Activated CD4-positive, alpha-beta memory T cell treated with anti-CD3 and anti-CD28 coated beads for 36 hours (primary cell): Measurements from ENCODE around the gene SH2D3A. TPM values are rescaled to one million over a fixed set of nuclear protein-coding genes. Genes with fewer than 3 reads are reported as not detected.
A peak's percentile ranks its signal among the peaks of the same experiment; 100 is the strongest.

Experiments
- CTCF ChIA-PET: fragments of 350-600 bp; sonication (Branson Sonifier 250); formaldehyde crosslinking; loops from one replicate; lab custom pipeline; 2021; ENCODE audit warnings: antibody characterized with exemption, inconsistent platforms; lab: Charles Lee
- POLR2A ChIA-PET: fragments of 350-600 bp; sonication (Branson Sonifier 250); formaldehyde crosslinking; loops from one replicate; lab custom pipeline; 2021; ENCODE audit warnings: antibody characterized with exemption; lab: Charles Lee
- DNase-seq: peaks from one replicate; pipeline ENCODE4 v3.0.0-alpha.2; 2020
- H3K27ac Mint-ChIP-seq: one replicate; pipeline ENCODE4 v1.8.0; 2021; ENCODE audit warnings: mixed read lengths
- H3K27me3 Mint-ChIP-seq: one replicate; pipeline ENCODE4 v1.8.0; 2021; ENCODE audit warnings: mixed read lengths
- H3K36me3 Mint-ChIP-seq: one replicate; pipeline ENCODE4 v1.8.0; 2021; ENCODE audit warnings: mixed read lengths
- H3K4me1 Mint-ChIP-seq: one replicate; pipeline ENCODE4 v1.8.0; 2021; ENCODE audit warnings: low read depth, mixed read lengths
- H3K4me3 Mint-ChIP-seq: one replicate; pipeline ENCODE4 v1.8.0; 2021; ENCODE audit warnings: mild to moderate bottlenecking, mixed read lengths
- H3K9me3 Mint-ChIP-seq: one replicate; pipeline ENCODE4 v1.8.0; 2021; ENCODE audit warnings: mixed read lengths
- intact Hi-C: fragments of 100-400 bp; cut with micrococcal nuclease; formaldehyde crosslinking; loops from one replicate; pipeline ENCODE4 v1.15.1; 2023
- total RNA-seq, 2 experiments: library from RNA; stranded (reverse); gene quantifications; one replicate each; pipeline ENCODE4 v1.2.3, GENCODE V29; 2021

The SH2D3A gene
- total RNA-seq, 2 experiments from 2014 or later, result 17.1 to 18.2 TPM

GRCh38 chr19:6744381-6745301 lies 22.6 kb downstream of the SH2D3A start:
- intact Hi-C loops, result no loop called here
- Mint-ChIP-seq H3K4me3 (no peak overlapping the region), H3K4me1 (peaks cover 12% of the 10 kb centered on the region), H3K36me3 (peaks cover 41% of the 10 kb centered on the region), H3K27me3 (no peaks in the 10 kb centered on the region), H3K9me3 (no peaks in the 10 kb centered on the region), H3K27ac (no peak overlapping the region)
- CTCF ChIA-PET, result interaction anchor here (1.0 to 1.7 kb wide), 3 partner anchors 9 to 119 kb away, joined by 3 to 6 read pairs (median 4); no protein-coding TSS in a partner anchor
- DNase-seq, result no peak
- POLR2A ChIA-PET, result no interaction called here

GRCh38 chr19:6743714-6744380 lies 23.4 kb downstream of the SH2D3A start:
- no peak overlapping the region for H3K27ac Mint-ChIP-seq
- peaks cover 17% of the 10 kb centered on the region for H3K4me1 Mint-ChIP-seq
- H3K9me3 Mint-ChIP-seq, result no peaks in the 10 kb centered on the region
- intact Hi-C loops, result no loop called here
- no peak for DNase-seq
- no peaks in the 10 kb centered on the region for H3K27me3 Mint-ChIP-seq
- POLR2A ChIA-PET, result no interaction called here
- peaks cover 39% of the 10 kb centered on the region for H3K36me3 Mint-ChIP-seq
- no peak overlapping the region for H3K4me3 Mint-ChIP-seq
- CTCF ChIA-PET, result interaction anchor here (1.6 to 1.7 kb wide), 2 partner anchors 10 to 120 kb away, joined by 3 to 6 read pairs; no protein-coding TSS in a partner anchor

DNA sequence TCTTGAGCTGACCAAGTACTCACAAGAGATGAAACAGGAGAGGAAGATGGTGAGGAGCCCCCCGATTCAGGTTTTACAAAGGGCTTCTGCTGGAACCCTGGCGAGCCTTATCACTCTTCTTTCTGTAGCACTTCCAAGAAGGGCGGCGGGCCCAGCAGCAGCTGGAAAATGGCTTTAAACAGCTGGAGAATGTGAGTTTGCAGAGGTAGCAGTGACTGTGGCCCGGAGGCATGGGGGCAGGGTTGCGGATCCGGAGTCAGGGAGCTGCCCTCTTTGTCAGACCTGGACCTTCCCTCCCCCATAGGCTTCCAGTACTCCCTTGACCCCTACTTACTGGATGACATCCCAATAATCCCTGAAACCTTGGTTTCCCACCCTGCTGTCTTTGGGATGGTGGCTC lies 24.2 kb downstream of the SH2D3A start:
- no peaks in the 10 kb centered on the region for H3K9me3 Mint-ChIP-seq
- ChIA-PET CTCF (interaction anchor here (1.6 to 1.7 kb wide), 2 partner anchors 11 to 120 kb away, joined by 3 to 6 read pairs; no protein-coding TSS in a partner anchor), POLR2A (no interaction called here)
- peaks cover 36% of the 10 kb centered on the region for H3K36me3 Mint-ChIP-seq
- DNase-seq, result no peak
- intact Hi-C loops, result no loop called here
- peaks cover 25% of the 10 kb centered on the region for H3K4me1 Mint-ChIP-seq
- H3K27me3 Mint-ChIP-seq, result no peaks in the 10 kb centered on the region
- no peak overlapping the region for H3K4me3 Mint-ChIP-seq
- no peak overlapping the region for H3K27ac Mint-ChIP-seq

GRCh38 chr19:6740589-6741343 lies 26.5 kb downstream of the SH2D3A start:
- intact Hi-C loops, result no loop called here
- Mint-ChIP-seq H3K4me1 (peaks cover 36% of the 10 kb centered on the region), H3K36me3 (peaks cover 32% of the 10 kb centered on the region), H3K4me3 (peak overlapping the region; percentile 86), H3K27ac (peak overlapping the region; percentile 64), H3K9me3 (no peaks in the 10 kb centered on the region), H3K27me3 (no peaks in the 10 kb centered on the region)
- POLR2A ChIA-PET, result interaction anchor here (0.6 kb wide), 1 partner anchor 18 kb away, joined by 3 read pairs; no protein-coding TSS in a partner anchor
- peak; percentile 36 for DNase-seq
- CTCF ChIA-PET, result no interaction called here

DNA sequence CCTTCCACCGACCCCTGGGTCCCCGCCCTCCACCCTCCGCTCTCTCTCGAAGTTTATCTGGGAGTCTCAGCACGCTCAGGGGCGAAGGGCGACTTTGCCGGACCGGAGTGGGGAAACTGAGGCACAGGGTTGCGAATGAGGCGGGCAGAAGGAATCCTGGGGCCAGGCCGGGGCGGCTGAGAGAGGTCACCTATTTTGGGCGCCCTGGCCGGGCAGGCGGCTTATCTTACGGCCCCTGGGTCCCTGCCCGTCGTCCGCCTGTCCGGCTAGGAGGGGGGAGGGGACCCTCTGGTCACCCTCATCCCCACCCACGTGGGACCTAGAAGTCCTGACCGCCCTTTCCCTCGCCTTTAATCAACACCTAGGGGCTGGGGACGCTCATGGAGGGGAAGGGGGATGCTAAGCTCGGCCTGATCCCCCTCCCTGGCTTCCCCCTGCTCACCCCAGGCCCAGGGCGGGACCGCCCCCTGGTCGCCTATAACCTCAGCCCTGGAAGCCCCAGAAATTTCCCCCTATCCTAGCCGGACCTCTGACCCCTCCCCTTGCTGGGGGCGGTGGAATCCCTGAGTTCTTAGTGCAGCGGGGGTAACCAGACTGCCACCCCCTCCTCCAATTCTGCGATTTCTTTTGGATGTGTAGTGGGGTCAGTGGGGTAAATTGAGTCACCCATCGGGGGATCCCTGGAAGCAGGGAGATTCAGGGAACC lies 27.2 kb downstream of the SH2D3A start:
- H3K27me3 Mint-ChIP-seq, result no peaks in the 10 kb centered on the region
- H3K27ac Mint-ChIP-seq, result peak overlapping the region; percentile 64
- H3K4me1 Mint-ChIP-seq, result peaks cover 37% of the 10 kb centered on the region
- H3K4me3 Mint-ChIP-seq, result peak overlapping the region; percentile 86
- H3K9me3 Mint-ChIP-seq, result no peaks in the 10 kb centered on the region
- peak; percentile 48 for DNase-seq
- H3K36me3 Mint-ChIP-seq, result peaks cover 25% of the 10 kb centered on the region
- ChIA-PET POLR2A (interaction anchor here (0.6 to 0.9 kb wide), 2 partner anchors 19 to 28 kb away, joined by 3 read pairs; partner anchors contain the start of gene SH2D3A), CTCF (interaction anchor here (0.7 to 7.0 kb wide), 3 partner anchors 28 to 108 kb away, joined by 3 to 62 read pairs (median 28); no protein-coding TSS in a partner anchor)
- intact Hi-C loops, result loop anchor here (5.0 to 10.0 kb wide), 3 partner anchors 123 to 365 kb away; partner anchors contain the start of genes ALKBH7 and PSPN

DNA sequence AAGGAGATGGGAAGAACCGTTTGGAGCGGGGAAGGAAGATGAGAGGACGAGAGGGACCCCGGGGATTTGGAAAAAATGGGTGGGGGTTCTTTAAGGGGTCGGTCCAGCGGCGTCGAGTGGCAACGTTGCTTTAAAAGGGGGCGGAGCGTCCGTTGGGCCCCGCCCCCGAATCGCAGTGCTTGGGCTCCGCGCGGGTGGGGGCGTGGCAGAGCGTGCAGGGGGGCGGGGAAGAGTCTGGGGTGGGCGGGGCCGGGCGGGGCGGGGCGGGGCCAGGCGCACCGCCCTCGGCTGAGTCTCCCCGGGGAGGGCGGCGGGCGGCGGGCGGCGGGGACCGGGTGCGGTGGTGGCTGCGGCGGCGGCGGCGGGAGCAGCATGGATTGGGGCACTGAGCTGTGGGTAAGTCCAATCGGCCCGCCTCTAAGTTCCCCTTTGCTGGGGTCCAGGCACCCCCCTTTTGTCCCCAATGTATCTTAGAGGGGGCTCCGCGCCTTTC lies 27.8 kb downstream of the SH2D3A start, which contains the start of gene TRIP10:
TRIP10 (plus strand) TSS at position 291 of the 493 bp plus-strand sequence; CDS start at position 373, 82 bp downstream.
- POLR2A ChIA-PET, result interaction anchor here (0.9 to 3.6 kb wide), 2 partner anchors 28 to 124 kb away, joined by 3 to 27 read pairs; partner anchors contain the start of gene SH2D3A
- H3K4me1 Mint-ChIP-seq, result peaks cover 37% of the 10 kb centered on the region

GRCh38 chr19:6738787-6739389 lies 28.3 kb downstream of the SH2D3A start:
- H3K9me3 Mint-ChIP-seq, result no peaks in the 10 kb centered on the region
- H3K27me3 Mint-ChIP-seq, result no peaks in the 10 kb centered on the region
- intact Hi-C loops, result loop anchor here (1.0 to 10.0 kb wide), 4 partner anchors 122 to 364 kb away; partner anchors contain the start of genes ALKBH7 and PSPN
- POLR2A ChIA-PET, result interaction anchor here (0.9 to 3.6 kb wide), 7 partner anchors 29 to 124 kb away, joined by 3 to 27 read pairs (median 5); partner anchors contain the start of genes SH2D3A, TNFSF14 and VAV1
- H3K4me1 Mint-ChIP-seq, result peaks cover 37% of the 10 kb centered on the region
- CTCF ChIA-PET, result interaction anchor here (0.6 to 7.0 kb wide), 17 partner anchors 10 to 360 kb away, joined by 3 to 106 read pairs (median 5); partner anchors contain the start of genes SH2D3A and VAV1
- peak overlapping the region; percentile 98 for H3K4me3 Mint-ChIP-seq
- H3K36me3 Mint-ChIP-seq, result peaks cover 21% of the 10 kb centered on the region
- peak; percentile 47 for DNase-seq
- peak overlapping the region; percentile 98 for H3K27ac Mint-ChIP-seq

More for the DNA sequence above, 27.8 kb downstream of the SH2D3A start, which contains the start of gene TRIP10:
- intact Hi-C loops, result loop anchor here (5.0 to 10.0 kb wide), 3 partner anchors 122 to 365 kb away; partner anchors contain the start of genes ALKBH7 and PSPN
- Mint-ChIP-seq H3K27me3 (no peaks in the 10 kb centered on the region), H3K9me3 (no peaks in the 10 kb centered on the region), H3K27ac (peak within 1 kb of the TSS; percentile 98), H3K36me3 (peaks cover 24% of the 10 kb centered on the region), H3K4me3 (peak within 1 kb of the TSS; percentile 98)
- CTCF ChIA-PET, result interaction anchor here (0.7 to 7.0 kb wide), 11 partner anchors 9 to 222 kb away, joined by 3 to 106 read pairs (median 18); partner anchors contain the start of genes SH2D3A and VAV1
- DNase-seq, result peak; percentile 89

DNA sequence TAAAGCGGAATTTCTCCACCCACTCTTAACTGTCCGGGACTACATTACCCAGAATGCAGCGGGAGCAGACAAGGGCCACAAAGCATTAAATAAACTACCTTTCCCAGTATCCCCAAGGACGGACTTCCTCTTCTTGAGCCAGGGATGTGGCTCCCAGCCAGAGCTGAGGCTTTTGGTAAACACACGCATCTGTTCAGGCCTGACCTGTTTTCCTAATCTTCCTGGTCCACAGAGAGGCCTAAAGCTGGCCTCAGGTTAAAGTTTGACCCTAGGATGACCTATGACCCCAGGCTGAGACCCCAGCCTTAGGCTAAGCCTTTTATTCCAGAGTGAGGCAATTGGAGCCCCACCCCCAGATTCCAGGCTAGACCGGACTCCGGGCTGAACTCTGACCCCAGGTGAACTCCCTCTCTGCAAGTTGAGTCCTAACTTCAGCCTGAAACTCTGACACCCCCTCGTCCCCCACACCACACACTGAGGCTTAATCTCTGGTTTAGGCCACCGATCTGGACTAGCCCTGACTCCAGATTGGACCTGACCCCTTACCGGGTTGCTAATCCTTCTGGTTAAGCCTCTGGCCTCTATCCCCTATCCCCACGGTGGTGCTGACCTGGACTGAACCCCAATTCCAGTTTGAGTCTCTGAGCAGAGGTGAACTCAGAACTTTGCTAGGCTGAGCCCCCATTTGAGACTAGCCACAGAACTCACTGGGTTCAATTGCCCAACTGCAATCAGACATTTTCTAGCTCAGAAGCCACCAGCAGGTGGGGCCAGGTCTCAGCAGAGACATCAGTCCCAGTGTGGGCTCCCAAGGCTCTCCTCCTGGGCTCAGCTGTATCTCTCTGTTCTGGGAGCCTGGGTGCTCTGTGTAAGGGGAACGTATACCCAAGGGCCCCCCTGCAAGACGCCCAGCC lies 29.1 kb downstream of the SH2D3A start:
- Mint-ChIP-seq H3K27me3 (no peaks in the 10 kb centered on the region), H3K27ac (peak overlapping the region; percentile 98), H3K4me1 (peaks cover 37% of the 10 kb centered on the region), H3K36me3 (peaks cover 18% of the 10 kb centered on the region), H3K4me3 (peak overlapping the region; percentile 98), H3K9me3 (no peaks in the 10 kb centered on the region)
- intact Hi-C loops, result loop anchor here (1.0 to 10.0 kb wide), 7 partner anchors 29 to 363 kb away; partner anchors contain the start of genes ALKBH7, PSPN, SH2D3A and TNFSF14
- DNase-seq, result peak; percentile 91
- ChIA-PET POLR2A (interaction anchor here (0.6 to 3.6 kb wide), 11 partner anchors 30 to 252 kb away, joined by 3 to 27 read pairs (median 4); partner anchors contain the start of genes SH2D3A, TNFSF14 and VAV1), CTCF (interaction anchor here (0.6 to 7.0 kb wide), 24 partner anchors 11 to 361 kb away, joined by 3 to 106 read pairs (median 5); partner anchors contain the start of genes SH2D3A and VAV1)
